ENCODE measurements around the gene EML4.

DNA sequence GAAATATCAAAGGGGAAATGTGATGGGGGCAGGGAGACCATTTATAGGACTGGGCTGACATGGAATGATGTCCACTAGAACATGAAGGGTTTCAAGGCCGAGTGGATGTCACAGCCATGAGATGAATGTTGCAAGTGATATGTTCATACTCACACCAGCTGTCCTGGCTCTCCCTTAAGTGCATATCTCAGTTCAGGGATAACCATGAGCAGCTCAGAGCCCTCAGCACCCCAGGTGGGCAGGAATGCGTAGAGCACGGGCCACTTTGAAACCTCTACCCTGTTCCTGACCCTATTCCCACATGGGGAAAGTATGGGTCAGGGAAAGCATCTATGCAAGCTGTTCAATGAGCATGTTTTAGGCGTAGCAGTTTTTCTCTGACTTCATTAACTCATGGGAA lies 12.4 kb upstream of the EML4 start:
- TF ChIP-seq CTCF (IDR thresholded peaks at IDR 0.05; ENCODE audit: low read length): no peak
- TF ChIP-seq EZH2 (optimal IDR thresholded peaks at IDR 0.05; ENCODE audit: low read depth, low read length): no peak

Measured in MM.1S (cell line).